Measurements from ENCODE around the gene GIMAP5.
"Not testable (repeated sequence)": the region's sequence is repeated elsewhere in the genome, so short reads cannot be mapped to it uniquely, and the experiment has no call there.

GIMAP5 gene

DNA sequence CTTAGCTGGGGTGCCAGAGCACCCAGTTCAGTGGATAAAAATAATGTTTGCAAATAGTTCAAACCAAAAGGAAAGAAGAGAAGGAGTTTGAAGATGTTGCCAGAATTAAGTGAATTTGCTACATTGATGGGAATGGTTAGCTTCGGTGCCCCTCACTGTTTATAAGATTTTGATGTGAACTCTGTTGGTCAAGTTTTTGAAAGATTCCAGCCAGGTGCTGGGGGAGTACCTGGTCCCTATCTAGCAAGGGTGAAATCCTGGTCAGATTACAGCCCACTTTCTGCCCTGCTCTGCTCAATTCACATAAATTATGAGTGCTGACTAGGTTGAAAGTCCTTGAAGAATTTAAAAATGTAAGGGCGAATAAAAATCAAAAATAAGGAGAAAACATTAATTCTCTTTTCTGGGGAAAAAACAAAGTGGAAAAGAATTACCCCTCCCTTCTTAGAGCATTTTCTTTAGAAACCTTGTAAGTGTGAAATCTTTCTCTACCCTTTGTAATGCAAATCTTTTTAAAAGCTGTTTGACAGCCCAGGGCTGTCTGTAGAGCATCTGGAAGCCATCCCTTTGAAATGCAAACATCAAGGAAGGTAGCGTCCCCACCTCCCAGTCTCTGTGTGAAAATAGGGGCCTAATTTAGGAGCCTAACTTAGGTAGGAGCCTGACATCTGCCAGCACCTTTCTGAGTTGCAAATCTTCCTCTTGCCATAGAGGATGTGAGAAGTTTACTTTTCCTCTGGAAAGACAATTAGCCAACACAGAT, 1.4 kb upstream of the GIMAP5 start:
- DNase-seq, result no peak

DNA sequence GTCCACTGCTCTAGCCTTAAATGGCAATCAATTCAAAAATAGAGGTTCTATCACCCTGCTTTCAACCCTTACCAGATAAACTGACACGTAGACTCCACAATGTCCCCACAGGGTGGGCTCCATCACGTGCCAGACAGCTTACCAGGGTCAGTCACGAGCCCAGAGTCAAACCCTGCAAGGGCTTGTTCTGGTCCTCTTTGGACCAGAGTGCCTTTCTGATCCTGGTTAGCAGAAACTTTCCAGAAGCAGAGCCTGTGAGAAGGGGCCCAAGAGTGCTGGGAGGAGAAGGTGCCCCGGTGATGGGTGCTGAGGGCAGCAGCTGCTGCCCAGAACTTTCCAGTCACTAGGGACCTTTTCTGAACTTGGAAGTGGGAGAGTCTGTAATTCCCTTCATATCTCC, 354 bp upstream of the GIMAP5 start:
- no peak for DNase-seq

DNA sequence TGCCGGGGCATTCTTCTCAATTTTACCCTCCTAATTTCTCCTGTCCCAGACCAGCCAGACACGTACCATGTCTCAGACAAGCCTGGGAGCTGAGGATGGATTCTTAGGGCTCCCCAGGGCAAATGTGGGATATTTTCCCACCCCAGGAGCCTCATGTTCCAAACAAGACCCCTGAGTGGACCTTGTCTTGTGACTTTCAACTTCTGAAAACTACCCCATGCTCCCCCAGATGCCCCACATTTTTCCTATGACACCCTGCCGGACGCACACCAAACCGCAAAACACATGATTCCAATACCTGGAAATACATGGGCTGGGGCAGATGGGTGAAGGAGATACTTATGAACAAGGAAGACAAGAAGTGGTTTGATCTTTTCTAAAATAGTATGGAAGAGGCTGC, 874 bp downstream of the GIMAP5 start:
- no peak for DNase-seq

DNA sequence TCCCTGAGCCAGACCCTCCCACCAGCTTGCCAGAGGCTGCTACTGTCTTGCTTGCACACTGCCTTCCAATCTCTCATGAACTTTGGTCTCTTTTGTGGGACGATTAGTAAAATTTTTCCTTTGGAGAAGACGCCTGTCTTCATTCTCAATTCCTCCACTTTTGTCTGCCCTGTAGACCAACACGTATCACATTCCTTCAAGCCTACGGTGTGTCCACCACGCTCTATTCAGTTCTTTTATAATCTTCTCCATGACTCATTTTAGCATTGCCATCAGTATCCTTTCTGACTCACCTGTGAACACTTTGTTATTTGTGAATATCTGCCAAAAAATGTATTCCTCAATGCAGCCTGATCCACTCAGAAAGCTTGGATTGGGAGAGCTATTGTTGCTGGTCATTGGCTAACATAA, 1.4 kb downstream of the GIMAP5 start:
- DNase-seq, result no peak

DNA sequence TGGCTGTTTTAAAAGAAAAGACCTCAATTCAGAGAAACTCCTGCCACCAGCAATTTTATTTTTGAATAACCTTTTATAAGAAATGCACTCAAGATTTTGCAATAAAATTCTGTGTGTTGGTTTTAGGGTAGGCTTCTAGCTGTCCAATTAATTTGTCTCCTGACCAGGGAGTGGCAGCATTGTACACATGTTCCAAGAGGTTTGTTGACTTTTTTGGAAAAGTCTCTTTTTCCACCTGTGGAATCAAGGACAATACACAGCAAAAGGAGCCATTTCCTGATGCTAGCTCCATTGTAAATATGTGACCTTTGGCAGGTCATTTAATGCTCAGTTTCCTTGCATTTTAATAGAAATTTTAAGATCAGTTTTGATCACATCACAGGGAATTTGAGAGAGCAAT, 1.8 kb downstream of the GIMAP5 start:
- DNase-seq, result no peak

DNA sequence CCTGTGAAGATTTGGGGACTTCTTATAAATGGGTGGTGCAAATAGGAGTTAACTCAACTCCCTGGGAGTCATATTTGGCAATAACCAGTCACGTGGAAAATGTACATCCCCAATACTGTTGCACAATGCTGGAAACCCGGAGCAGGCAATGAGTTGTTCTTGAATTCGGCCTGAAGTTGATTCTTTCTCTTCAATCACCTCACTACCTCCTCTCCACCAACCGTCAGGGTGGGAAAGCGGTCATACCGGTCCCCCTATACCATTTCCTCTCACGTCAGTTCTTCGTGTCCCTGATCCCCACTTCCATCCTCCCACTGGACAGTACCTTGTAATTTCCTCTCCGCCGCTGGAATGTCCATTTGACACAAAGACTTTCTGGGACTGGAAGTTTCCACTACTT, 2.8 kb downstream of the GIMAP5 start:
- peak; percentile 88 to 89 for DNase-seq

DNA sequence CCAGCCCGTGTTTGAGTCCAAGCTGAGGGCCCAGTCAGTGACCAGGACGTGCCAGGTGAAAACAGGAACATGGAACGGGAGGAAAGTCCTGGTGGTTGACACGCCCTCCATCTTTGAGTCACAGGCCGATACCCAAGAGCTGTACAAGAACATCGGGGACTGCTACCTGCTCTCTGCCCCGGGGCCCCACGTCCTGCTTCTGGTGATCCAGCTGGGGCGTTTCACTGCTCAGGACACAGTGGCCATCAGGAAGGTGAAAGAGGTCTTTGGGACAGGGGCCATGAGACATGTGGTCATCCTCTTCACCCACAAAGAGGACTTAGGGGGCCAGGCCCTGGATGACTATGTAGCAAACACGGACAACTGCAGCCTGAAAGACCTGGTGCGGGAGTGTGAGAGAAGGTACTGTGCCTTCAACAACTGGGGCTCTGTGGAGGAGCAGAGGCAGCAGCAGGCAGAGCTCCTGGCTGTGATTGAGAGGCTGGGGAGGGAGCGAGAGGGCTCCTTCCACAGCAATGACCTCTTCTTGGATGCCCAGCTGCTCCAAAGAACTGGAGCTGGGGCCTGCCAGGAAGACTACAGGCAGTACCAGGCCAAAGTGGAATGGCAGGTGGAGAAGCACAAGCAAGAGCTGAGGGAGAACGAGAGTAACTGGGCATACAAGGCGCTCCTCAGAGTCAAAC, 5.2 kb downstream of the GIMAP5 start:
- DNase-seq, result no peak

DNA sequence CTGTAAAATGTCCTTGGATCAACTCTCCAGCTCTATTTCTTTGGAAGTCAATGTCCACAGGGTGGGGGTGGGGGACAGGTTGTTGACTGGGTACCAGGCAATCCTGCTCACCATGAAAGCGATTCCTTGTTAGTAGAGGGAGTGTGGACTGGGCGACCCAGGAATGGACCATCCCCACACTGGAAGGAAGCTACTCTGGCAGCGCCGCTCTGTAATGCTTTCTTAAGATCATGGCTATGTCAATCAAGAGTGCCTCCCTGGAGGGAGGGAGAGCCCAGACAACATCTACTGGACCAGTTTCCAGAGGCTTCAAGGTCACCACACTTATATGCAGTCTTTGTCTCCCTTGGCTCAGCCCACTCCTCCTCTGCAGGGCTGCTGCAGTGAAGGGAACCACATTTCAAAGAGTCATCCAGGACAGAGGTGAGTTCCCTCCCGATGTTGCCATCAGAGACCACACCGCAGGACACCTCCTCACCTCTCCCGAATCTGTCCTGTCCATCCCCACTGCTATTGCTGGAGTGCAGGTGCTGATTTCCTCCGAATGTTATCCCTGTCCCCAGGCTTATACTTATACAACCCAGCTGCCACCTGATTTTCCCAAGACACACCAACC, 6.9 kb downstream of the GIMAP5 start:
- no peak for DNase-seq

DNA sequence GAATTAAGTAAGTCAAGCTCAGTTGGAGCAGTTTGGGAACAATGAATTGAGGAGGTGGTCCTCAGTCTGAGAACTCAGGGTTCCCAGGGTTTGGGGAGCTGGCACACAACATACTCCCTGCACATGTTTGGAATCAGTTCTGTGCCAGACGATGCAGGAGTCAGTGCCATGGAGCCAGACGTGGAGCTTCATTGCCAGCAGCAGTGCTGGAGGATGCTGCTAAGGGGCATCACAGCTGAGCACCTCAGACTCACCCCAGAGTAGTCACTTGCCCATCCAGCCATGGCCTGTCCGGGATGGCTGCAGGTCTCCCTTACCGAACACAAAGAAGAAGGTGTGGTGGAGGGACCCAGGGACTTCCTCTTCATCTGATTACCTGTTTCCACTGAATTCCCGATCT, 7.9 kb downstream of the GIMAP5 start:
- DNase-seq, result no peak

DNA sequence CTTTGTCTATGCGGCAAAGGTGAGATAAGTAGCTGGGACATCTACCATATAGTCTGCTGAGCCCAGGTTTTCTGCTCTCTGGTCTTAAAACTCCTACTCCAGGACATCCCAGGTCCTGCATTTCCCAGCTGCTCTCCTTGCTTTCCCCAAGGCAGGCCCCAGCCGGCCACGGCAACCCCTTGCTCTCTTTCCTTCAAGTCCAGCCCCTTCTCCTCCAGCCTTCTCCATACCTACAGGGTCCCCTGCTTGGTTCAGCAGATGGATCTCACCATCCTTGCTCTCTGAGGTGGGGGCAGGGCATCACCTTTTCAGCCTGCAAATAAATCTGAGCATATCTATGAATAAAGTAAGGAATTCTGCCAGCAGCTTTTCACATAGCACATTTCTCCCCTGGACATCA, 8.7 kb downstream of the GIMAP5 start:
- no peak for DNase-seq

DNA sequence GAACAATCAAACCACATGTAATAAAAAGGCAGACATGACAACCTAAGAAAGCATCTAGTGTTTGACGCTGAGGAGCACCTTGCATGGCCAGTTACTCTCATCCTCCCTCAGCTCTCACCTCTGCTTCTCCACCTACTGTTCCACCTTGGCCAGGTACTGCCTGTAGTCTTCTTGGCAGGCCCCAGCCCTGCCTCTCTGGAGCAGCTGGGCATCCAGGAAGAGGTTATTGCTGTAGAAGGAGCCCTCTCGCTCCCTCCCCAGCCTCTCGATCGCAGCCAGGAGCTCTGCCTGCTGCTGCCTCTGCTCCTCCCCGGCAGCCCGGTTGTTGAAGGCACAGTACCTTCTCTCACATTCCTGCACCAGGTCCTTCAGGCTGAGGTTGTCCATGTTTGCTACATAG, 9.7 kb downstream of the GIMAP5 start:
- no peak for DNase-seq

DNA sequence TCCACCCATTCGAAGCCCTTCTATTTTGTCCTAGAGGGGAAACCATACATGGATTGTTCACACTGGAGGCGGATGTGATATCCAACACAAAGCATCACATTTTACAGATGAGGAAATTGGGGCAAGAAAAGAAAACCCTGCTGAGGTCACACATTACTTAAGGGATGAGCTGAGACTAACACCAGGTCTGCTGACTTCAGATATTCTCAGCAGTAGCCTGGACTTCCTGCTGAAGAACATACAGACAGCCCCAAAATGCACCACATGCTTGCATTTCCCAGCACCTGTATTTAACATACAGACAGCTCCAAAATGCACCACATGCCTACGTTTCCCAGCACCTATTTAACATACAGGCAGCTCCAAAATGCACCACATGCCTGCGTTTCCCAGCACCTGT, 11.2 kb downstream of the GIMAP5 start:
- peak; percentile 45 to 70 for DNase-seq

DNA sequence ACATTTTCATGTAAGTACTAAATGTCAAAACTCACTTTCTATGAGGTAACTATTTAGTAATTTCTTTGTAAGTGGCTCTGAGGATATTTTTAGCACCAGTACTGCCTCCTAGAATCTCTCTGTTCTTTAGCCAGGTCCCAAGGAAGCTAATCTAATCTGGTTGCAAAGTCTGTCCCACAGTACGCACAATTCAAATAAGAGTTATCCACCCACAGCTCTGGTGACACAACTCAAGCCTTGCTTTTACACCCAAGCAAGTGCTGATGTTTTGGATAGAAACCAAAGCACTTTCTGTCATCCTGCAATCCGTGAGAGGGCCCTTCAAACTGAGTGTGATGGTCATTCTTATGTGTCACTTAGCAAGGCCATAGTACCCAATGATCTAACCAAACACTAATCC, 14.5 kb downstream of the GIMAP5 start:
- no peak for DNase-seq

DNA sequence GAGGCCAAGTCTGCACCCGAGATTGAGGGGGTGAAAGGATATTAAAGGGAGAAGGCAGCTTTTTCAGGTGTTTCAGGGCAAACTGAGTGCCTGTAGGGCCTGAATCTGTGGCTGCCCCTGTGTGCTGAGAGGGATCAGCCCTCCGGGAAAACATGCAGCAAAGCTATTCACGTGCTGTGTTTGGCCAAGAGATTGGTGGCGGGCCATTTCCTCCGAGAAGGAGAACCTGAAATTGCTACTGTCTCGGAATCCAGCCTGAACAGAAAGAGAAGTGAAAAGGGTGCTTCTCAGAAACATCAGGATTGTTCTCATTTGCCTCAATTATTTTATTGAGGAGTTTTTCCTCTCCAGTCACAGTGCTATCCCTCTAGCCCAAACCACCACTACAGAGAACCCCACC, 16.0 kb downstream of the GIMAP5 start:
- DNase-seq, result peak; percentile 40 to 42

DNA sequence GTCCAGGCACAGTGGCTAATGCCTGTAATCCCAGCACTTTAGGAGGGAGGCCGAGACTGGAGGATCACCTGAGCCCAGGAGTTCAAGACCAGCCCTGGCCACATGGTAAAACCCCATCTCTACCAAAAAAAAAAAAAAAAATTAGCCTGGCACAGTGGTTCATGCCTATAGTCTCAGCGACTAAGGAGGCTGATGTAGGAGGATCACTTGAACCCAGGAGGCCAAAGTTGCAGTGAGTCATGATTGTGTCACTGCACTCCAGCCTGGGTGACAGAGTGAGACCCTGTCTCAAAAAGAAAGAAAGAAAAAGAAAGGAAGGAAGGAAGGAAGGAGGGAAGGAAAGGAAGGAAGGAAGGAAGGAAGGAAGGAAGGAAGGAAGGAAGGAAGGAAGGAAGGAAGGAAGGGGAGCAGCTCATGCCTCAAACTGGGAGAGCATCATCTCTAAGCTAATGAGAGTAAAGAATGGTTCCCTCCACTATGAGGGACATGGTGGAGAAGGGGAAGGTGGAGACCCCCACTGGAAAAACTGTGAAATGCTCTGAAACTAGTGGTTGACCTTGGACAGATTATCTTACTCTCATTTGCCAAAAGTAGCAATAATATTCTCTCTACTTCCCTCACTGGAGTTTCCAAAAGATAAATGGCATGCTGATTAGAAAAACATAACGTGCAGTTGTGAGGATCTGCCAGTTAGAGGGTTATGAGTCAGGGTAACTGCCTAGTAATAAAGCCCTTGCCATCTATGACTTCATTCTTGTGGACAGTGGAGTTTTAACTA, 16.8 kb downstream of the GIMAP5 start:
- peak; percentile 66 to 81 for DNase-seq

DNA sequence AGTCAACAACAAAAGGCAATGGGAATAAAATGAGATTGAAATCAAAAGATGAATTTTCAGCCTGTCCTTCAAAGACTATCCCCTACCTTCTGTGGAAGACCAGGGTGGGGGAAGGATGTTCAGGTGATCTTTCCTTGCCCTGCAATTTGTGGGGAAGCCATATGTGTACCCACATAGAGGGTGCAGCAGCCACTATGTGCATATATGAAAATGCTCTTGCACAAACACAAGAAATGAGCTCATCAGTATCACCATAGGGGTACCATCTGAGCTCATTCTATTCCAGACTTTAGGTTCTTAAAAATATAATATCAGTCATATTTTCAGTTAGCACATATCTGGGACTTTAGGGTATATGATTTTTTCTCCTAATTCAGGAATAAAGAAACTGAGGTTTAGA, 17.7 kb downstream of the GIMAP5 start:
- DNase-seq, result no peak

DNA sequence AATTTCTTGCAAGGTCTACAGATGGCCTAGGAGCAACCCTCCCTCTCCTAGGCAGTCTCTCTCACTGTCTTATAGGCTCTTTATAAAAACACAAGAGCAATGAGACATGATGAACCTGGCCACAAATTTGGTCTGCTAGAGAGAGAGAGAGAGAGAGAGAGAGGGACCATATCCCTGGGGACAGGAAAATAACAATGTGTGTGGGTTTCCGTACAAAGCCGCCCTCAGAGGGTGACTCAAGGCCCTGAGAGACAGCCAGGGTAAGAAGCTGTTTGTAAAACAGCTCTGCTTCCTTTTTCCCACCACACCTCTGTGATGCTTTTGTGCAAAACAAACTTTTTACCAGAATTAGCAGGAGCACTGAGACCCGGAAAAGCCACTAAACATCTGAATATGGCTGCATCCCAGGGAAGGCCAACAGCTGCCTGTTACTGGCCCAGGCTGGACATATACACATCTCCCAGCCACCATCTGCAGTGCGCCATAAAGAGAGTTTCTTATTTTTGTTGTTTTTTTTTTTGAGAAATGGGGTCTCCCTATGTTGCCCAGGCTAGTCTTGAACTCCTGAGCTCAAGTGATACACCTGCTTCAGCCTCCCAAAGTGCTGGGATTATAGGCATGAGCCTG, 18.4 kb downstream of the GIMAP5 start:
- peak; percentile 51 to 74 for DNase-seq

DNA sequence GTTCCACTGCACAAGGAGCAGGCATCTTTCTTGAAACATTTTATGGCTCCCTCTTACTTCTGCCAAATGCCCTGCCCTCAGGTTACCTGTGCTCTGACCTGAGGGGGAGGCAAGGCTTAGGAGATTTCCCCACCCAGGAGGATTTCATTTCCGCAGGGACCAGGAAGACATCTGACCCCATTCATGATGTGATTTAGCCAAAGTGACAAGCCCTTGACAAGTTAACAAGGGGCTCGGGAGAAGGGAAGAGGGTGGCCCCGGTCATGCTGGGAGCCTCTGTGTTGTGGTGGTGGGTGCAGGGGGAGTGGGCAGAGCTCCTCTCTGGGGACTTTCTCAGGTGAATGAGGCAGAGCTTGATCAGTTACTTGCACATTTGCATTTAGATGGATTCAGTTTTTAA, 18.9 kb downstream of the GIMAP5 start:
- DNase-seq, result no peak

DNA sequence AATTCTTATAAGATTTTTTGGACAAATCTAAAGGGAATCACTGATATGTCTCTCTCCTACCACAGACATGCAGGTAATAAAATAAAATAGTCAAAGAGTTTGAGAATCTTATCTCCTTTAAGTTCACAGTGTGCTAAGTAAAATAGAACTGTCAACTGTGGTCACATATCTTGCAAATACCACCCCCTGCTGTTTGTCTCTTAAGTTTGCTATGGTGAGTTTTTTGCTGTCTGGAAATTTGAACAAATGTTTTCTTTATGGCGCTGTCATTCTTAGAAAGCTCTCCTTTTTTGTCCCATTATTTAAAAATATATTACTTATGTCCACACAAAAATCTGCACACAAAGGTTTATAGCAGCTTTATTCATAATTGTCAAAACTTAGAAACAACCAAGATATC, 19.6 kb downstream of the GIMAP5 start:
- peak; percentile 35 to 69 for DNase-seq

DNA sequence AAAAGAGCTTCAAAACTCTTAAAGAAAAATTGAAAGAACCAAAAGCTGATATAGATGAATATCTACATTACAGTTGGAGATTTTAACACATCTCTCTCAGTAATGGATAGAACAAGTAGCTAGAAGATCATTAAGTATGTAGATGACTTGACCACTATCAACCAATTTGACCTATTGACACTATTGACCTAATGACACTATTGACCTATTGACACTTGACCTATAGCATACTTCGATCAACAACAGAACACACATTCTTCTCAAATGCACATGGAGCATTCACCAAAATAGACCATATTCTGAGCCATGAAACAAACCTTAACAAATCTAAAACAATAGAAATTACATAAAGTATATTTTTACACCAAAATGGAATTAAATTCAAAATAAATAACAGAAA, 22.3 kb downstream of the GIMAP5 start:
- no peak for DNase-seq

DNA sequence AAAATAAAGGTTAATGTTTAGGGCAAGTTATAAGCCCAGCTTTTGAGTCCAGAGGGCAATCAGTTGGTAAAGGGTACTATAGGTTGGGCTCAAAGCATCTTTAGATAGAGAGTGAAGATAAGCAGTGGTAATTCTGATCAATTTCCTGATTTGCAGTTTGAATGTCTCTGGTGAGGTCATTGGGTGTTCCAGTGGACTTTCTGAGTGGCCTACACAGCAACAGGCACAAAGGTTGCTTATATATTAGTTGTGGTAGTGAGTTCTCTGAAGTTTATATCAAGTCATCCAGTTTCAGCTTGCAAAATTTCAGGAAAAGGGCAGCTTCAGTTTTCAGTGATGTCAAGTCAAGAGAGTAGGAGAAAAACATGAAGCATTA, 29.1 kb downstream of the GIMAP5 start:
- no peak for DNase-seq

DNA sequence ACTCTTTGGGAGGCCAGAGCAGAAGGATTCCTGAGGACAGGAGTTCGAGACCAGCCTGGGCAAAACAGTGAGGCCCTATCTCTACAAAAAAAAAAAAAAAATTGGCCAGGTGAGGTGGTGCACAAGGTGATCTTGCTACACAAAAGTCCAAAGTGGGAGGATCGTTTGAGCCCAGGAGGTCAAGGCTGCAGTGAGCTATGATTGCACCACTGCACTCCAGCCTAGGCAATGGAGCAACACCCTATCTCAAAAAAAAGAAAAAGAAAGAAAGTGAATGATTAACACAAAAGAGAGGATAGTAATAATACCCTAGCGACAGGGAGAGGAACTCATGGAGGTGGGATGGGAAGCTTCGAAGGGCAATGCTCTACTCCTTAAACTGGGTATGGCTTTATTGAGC, 32.5 kb downstream of the GIMAP5 start:
- DNase-seq, result no peak

DNA sequence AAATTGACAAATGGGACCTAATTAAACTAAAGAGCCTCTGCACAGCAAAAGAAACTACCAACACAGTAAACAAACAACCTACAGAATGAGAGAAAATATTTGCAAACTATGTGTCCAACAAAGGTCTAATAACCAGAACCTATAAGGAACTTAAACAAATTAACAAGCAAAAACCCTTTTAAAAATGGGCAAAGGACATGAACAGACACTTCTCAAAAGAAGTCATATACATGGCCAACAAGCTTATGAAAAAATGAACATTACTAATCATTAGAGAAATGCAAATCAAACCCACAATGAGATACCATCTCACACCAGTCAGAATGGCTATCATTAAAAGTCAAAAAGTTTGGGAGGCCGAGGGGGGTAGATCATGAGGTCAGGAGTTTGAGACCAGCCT, 36.9 kb downstream of the GIMAP5 start:
- not testable (repeated sequence) for DNase-seq

Measured in inflammatory macrophage treated with lipopolysaccharide for 1 hour (primary cell).